ENCODE measurements around the gene LUC7L2. TPM values are rescaled to one million over a fixed set of nuclear protein-coding genes. Genes with fewer than 3 reads are reported as not detected.

Gene LUC7L2
- polyA plus RNA-seq, 1 donor (not counting 4 experiments of a cell fraction or from before 2014, with no cell fraction given), result 52.7 TPM

DNA sequence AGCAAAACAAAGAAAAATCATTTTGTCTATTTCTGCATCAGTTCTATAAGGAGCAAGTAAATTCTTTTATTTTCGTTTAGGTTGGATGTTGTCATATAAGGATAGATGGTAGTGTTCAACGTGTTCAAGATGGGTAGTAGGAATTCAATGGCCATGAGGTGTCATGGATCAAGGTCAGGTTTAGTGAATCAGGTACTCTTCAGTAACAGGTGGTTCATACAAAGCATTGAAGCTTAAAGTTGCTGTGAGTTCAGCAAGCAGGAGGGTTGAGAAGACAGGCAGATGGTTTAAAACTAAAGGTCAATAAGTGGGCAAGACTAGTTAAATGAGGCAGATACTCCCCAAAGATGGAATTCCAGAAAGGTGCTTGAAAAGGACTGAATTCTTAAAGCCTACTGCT is 5.6 kb downstream of the LUC7L2 start:
- DNase-seq (ENCODE audit: low read depth, low spot score), result no peak
- no peak overlapping the region for H3K4me3 ChIP-seq (ENCODE audit: control insufficient read depth in 2 of 3, extremely low read depth in 1 of 3, insufficient read depth in 2 of 3, low read depth in 1 of 3, low read length in 3 of 3)
- H3K36me3 ChIP-seq (ENCODE audit: control insufficient read depth in 2 of 2, extremely low read depth in 1 of 2, insufficient read depth in 2 of 2, low read length in 2 of 2), result peaks cover 2 to 7% of the 10 kb centered on the region in 2 experiments
- peaks cover 99% of the 10 kb centered on the region for H3K79me2 ChIP-seq (ENCODE audit: control insufficient read depth, insufficient read depth, low read length)
- H3K9me1 ChIP-seq (ENCODE audit: control insufficient read depth, extremely low read depth, insufficient read depth, low read length), result no peaks in the 10 kb centered on the region
- no peak overlapping the region for H3K9ac ChIP-seq (ENCODE audit: control insufficient read depth, extremely low read depth, insufficient read depth, low read length)
- no peak overlapping the region for H3K4me2 ChIP-seq (ENCODE audit: control insufficient read depth, extremely low read depth, insufficient read depth, low read depth, low read length)
- no peaks in the 10 kb centered on the region for H3K27me3 ChIP-seq (ENCODE audit: control insufficient read depth, extremely low read depth, insufficient read depth, low read length)
- FAIRE-seq, result no peak
- H4K20me1 ChIP-seq (ENCODE audit: control insufficient read depth, extremely low read depth, insufficient read depth, low read length), result peaks cover 22% of the 10 kb centered on the region
- dilution Hi-C loops (cut with MboI; ENCODE audit: extremely low pct_ligation_motif_present, low sequenced_read_pairs), result no loop called here
- H3K4me1 ChIP-seq (ENCODE audit: control insufficient read depth, extremely low read depth, insufficient read depth, low read length), result peaks cover 30% of the 10 kb centered on the region
- H2AFZ ChIP-seq (ENCODE audit: control insufficient read depth, low read length), result no peak overlapping the region
- H3K27ac ChIP-seq (ENCODE audit: control insufficient read depth, insufficient read depth, low read length), result no peak overlapping the region
- no peak for TF ChIP-seq EZH2 (IDR thresholded peaks at IDR 0.05; ENCODE audit: low read length)
- TF ChIP-seq, protein P1, sequence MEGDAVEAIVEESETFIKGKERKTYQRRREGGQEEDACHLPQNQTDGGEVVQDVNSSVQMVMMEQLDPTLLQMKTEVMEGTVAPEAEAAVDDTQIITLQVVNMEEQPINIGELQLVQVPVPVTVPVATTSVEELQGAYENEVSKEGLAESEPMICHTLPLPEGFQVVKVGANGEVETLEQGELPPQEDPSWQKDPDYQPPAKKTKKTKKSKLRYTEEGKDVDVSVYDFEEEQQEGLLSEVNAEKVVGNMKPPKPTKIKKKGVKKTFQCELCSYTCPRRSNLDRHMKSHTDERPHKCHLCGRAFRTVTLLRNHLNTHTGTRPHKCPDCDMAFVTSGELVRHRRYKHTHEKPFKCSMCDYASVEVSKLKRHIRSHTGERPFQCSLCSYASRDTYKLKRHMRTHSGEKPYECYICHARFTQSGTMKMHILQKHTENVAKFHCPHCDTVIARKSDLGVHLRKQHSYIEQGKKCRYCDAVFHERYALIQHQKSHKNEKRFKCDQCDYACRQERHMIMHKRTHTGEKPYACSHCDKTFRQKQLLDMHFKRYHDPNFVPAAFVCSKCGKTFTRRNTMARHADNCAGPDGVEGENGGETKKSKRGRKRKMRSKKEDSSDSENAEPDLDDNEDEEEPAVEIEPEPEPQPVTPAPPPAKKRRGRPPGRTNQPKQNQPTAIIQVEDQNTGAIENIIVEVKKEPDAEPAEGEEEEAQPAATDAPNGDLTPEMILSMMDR (optimal IDR thresholded peaks at IDR 0.05 in 1 of 3, IDR thresholded peaks at IDR 0.05 in 1 of 3, conservative IDR thresholded peaks at IDR 0.05 in 1 of 3; ENCODE audit: extremely low read depth in 1 of 3, insufficient read depth in 2 of 3, low read length in 3 of 3), result no peak
- H3K9me3 ChIP-seq (ENCODE audit: control insufficient read depth, low read depth, low read length), result no peaks in the 10 kb centered on the region

DNA sequence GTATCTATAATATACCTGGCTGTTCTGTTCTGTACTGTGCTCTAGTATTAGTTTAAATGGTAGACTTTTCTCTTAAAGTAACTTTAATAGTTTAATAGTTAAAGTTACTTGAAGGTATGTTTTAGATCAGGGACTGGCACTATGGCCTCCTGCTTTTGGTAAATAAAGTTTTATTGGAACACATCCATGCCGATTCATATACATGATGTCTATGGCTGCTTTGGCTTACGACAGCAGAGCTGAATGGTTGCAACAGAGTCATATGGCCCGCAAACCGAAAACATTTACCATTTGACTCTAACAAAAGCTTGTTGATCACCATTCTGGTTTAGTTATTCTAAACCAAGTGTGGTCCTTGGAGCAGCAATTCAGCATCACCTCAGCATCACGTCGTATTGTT is 6.7 kb downstream of the LUC7L2 start:
- dilution Hi-C loops (cut with MboI; ENCODE audit: extremely low pct_ligation_motif_present, low sequenced_read_pairs), result no loop called here
- TF ChIP-seq, protein P1 (optimal IDR thresholded peaks at IDR 0.05 in 1 of 3, IDR thresholded peaks at IDR 0.05 in 1 of 3, conservative IDR thresholded peaks at IDR 0.05 in 1 of 3; ENCODE audit: extremely low read depth in 1 of 3, insufficient read depth in 2 of 3, low read length in 3 of 3), result no peak
- TF ChIP-seq EZH2 (IDR thresholded peaks at IDR 0.05; ENCODE audit: low read length), result no peak
- peaks cover 22% of the 10 kb centered on the region for H4K20me1 ChIP-seq (ENCODE audit: control insufficient read depth, extremely low read depth, insufficient read depth, low read length)

More for the DNA sequence above, 6.7 kb downstream of the LUC7L2 start:
- no peaks in the 10 kb centered on the region for H3K9me3 ChIP-seq (ENCODE audit: control insufficient read depth, low read depth, low read length)
- no peak overlapping the region for H3K4me3 ChIP-seq (ENCODE audit: control insufficient read depth in 2 of 3, extremely low read depth in 1 of 3, insufficient read depth in 2 of 3, low read depth in 1 of 3, low read length in 3 of 3)
- peaks cover 30% of the 10 kb centered on the region for H3K4me1 ChIP-seq (ENCODE audit: control insufficient read depth, extremely low read depth, insufficient read depth, low read length)
- FAIRE-seq (no peak), DNase-seq (ENCODE audit: low read depth, low spot score) (no peak)
- no peaks in the 10 kb centered on the region for H3K27me3 ChIP-seq (ENCODE audit: control insufficient read depth, extremely low read depth, insufficient read depth, low read length)
- peaks cover 2 to 7% of the 10 kb centered on the region in 2 experiments for H3K36me3 ChIP-seq (ENCODE audit: control insufficient read depth in 2 of 2, extremely low read depth in 1 of 2, insufficient read depth in 2 of 2, low read length in 2 of 2)
- no peak overlapping the region for H2AFZ ChIP-seq (ENCODE audit: control insufficient read depth, low read length)
- no peak overlapping the region for H3K27ac ChIP-seq (ENCODE audit: control insufficient read depth, insufficient read depth, low read length)
- H3K9me1 ChIP-seq (ENCODE audit: control insufficient read depth, extremely low read depth, insufficient read depth, low read length), result no peaks in the 10 kb centered on the region
- no peak overlapping the region for H3K9ac ChIP-seq (ENCODE audit: control insufficient read depth, extremely low read depth, insufficient read depth, low read length)
- peaks cover 99% of the 10 kb centered on the region for H3K79me2 ChIP-seq (ENCODE audit: control insufficient read depth, insufficient read depth, low read length)
- H3K4me2 ChIP-seq (ENCODE audit: control insufficient read depth, extremely low read depth, insufficient read depth, low read depth, low read length), result no peak overlapping the region
